HUES64 (cell line): ENCODE data around the gene SYF2.

Experiments used
- H3K27ac ChIP-seq: 2 replicates; pipeline ENCODE4 v1.7.0; 2013; ENCODE audit warnings: low read depth, low read length, inconsistent platforms
- H3K27me3 ChIP-seq: 2 replicates; pipeline ENCODE4 v1.6.1; 2013; ENCODE audit warnings: mild to moderate bottlenecking, low read length; ENCODE audit not compliant: insufficient read depth
- H3K36me3 ChIP-seq: 2 replicates; pipeline ENCODE4 v1.6.1; 2013; ENCODE audit warnings: mild to moderate bottlenecking, low read length; ENCODE audit not compliant: insufficient read depth
- H3K4me1 ChIP-seq: 2 replicates; pipeline ENCODE4 v1.6.1; 2013; ENCODE audit warnings: mild to moderate bottlenecking, low read length, moderate library complexity; ENCODE audit not compliant: insufficient read depth
- H3K4me3 ChIP-seq: 2 replicates; pipeline ENCODE4 v1.5.1; 2013; ENCODE audit warnings: mild to moderate bottlenecking, low read length, moderate library complexity
- H3K9ac ChIP-seq: 2 replicates; pipeline ENCODE4 v1.6.1; 2013; ENCODE audit warnings: mild to moderate bottlenecking, low read depth, low read length
- H3K9me3 ChIP-seq: 2 replicates; pipeline ENCODE4 v1.6.1; 2013; ENCODE audit warnings: low read depth, low read length; ENCODE audit not compliant: insufficient read depth
- WGBS: fragments of 150-250, 120-280 bp; methylation state at CpG from one replicate; pipeline ENCODE4 v1.1.7; 2013; ENCODE audit warnings: missing lambda C conversion rate; 5-methylcytosine and 5-hydroxymethylcytosine counted together

The SYF2 gene

DNA sequence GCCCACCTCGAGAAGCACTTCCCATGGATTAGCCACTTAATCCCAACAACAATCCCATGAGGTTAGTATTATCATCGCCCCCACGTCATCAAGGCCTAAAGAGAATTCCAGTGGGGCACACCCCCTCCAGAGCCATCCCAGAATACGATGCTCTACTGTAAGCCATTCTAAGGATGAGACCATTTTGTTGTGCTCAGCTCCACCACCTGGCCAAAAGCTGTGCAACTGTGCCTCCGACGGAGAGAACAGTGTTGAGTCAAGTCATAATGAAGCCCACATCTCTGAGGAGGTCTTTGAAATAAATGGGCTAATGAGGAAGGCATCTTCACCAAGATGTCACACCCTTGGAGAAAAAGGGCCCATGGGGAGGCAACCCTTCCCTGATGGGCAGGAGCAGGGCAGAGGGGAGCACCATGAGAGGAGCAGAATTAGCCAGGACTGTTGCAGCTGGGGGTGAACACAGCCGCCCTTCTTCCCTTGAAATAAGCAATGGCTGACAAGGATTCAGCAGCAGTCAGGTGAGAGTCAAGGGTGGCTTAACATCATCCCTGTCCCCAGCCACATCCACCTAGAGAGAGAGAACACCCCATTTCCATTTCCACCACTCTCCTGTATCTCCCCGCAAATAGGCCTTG is 14.6 kb downstream of the SYF2 start:
- H3K27ac ChIP-seq: no peak overlapping the region
- 77% methylated on average over 8 of the region's 8 CpGs for WGBS
- H3K27me3 ChIP-seq: no peaks in the 10 kb centered on the region
- no peaks in the 10 kb centered on the region for H3K9me3 ChIP-seq
- H3K9ac ChIP-seq: no peak overlapping the region
- H3K36me3 ChIP-seq: peaks cover 23% of the 10 kb centered on the region
- no peaks in the 10 kb centered on the region for H3K4me1 ChIP-seq
- H3K4me3 ChIP-seq: no peak overlapping the region

- Histone ChIP-seq H3K9me3 (no peaks in the 10 kb centered on the region), H3K4me3 (no peak overlapping the region), H3K9ac (no peak overlapping the region), H3K27me3 (no peaks in the 10 kb centered on the region), H3K36me3 (peaks cover 16% of the 10 kb centered on the region), H3K4me1 (no peaks in the 10 kb centered on the region), H3K27ac (no peak overlapping the region)
- 95% methylated on average over 3 of the region's 3 CpGs for WGBS
Observed at GRCh38 chr1:25217015-25217414, 15.3 kb downstream of the SYF2 start.

GRCh38 chr1:25216123-25216522 is 16.2 kb downstream of the SYF2 start:
- no peaks in the 10 kb centered on the region for H3K27me3 ChIP-seq
- H3K9me3 ChIP-seq: no peaks in the 10 kb centered on the region
- H3K36me3 ChIP-seq: peaks cover 7% of the 10 kb centered on the region; the same call in 1 of the 2 replicates
- whole genome bisulfite sequencing: 90% methylated on average over 4 of the region's 4 CpGs
- H3K9ac ChIP-seq: no peak overlapping the region
- H3K4me1 ChIP-seq: no peaks in the 10 kb centered on the region
- no peak overlapping the region for H3K27ac ChIP-seq
- H3K4me3 ChIP-seq: no peak overlapping the region

DNA sequence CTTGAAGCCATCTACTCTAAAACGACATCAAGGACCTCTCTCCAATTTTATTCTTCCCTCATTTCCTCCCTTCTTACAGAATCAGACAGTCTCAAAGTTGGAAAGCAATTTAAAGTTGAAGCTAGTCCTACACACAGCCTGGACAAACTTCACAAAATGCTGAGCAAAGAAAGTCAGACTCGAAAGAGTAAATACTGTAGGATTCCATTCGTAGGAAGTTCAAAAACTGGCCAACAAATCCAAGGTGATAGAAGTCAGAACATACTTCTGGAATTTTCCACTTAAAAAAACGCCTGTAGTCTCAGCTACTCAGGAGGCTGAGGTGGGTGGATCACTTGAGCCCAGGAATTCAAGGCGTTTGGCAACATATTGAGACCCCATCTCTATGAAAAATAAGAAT is 19.6 kb downstream of the SYF2 start:
- Histone ChIP-seq H3K36me3 (no peaks in the 10 kb centered on the region), H3K27ac (no peak overlapping the region), H3K9me3 (no peaks in the 10 kb centered on the region), H3K9ac (no peak overlapping the region), H3K4me1 (no peaks in the 10 kb centered on the region), H3K4me3 (no peak overlapping the region), H3K27me3 (no peaks in the 10 kb centered on the region)
- 89% methylated on average over 5 of the region's 5 CpGs for WGBS

- Histone ChIP-seq H3K9ac (no peak overlapping the region), H3K36me3 (no peaks in the 10 kb centered on the region), H3K27ac (no peak overlapping the region), H3K9me3 (no peaks in the 10 kb centered on the region), H3K4me3 (no peak overlapping the region), H3K4me1 (no peaks in the 10 kb centered on the region), H3K27me3 (no peaks in the 10 kb centered on the region)
- WGBS: 47% methylated on average over 2 of the region's 3 CpGs
Observed at GRCh38 chr1:25210728-25211127, 21.6 kb downstream of the SYF2 start.

DNA sequence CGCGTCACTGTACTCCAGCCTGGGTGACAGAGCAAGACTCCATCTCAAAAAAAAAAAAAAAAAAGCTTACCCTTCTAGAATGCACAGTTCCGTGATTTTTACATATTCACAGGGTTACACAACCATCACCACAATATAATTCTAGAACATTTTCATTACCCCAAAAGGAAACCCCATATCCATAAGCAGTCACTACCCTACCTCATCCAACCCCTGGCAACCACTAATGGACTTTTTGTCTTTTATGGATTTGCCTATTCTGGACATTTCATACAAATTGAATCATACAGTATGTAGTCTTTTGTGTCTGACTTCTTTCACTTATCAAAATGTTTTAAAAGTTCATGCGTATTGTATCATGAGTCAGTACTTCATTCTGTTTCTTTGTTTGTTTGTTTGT is 22.8 kb downstream of the SYF2 start:
- H3K9ac ChIP-seq: no peak overlapping the region
- H3K9me3 ChIP-seq: no peaks in the 10 kb centered on the region
- no peak overlapping the region for H3K27ac ChIP-seq
- H3K4me3 ChIP-seq: no peak overlapping the region
- 98% methylated on average over 4 of the region's 4 CpGs for WGBS
- no peaks in the 10 kb centered on the region for H3K27me3 ChIP-seq
- H3K36me3 ChIP-seq: no peaks in the 10 kb centered on the region
- no peaks in the 10 kb centered on the region for H3K4me1 ChIP-seq

DNA sequence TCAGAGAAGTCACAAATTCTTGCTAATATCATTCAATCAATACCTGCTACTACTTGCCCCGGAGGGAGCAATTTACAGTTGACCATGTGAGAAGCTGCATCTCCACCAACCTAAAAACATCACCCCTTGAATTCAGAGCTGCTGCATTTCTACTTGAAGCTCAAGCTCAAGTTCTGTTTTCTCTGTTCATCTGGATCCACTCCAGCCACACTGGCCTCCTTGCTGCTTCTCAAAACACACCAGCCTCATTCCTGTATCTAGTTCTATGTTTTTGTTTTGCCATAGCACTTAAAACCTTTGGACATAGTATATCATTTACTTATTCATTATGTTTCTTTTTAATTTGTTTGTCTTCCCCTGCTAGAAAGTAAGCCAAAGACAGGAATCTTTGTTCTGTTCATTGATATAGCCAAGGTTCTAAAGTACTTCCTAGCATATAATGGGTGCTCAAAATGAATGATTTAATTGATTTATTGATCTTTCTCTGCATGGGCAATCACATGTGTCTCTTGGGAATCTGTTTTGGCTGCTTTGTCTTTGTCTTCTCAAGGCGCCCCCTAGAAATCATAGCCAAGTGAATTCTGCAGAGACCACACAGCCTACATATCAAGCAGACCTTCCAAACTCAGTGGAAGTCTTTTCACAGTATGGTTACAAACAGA is 23.6 kb downstream of the SYF2 start:
- Histone ChIP-seq H3K27me3 (no peaks in the 10 kb centered on the region), H3K4me3 (no peak overlapping the region), H3K36me3 (no peaks in the 10 kb centered on the region), H3K9ac (no peak overlapping the region), H3K27ac (no peak overlapping the region), H3K9me3 (no peaks in the 10 kb centered on the region), H3K4me1 (0 out of 2 replicates have a peak, but pooled peaks cover 5% of the 10 kb centered on the region)
- 86% methylated on average over 2 of the region's 2 CpGs for WGBS

GRCh38 chr1:25208092-25208491 is 24.2 kb downstream of the SYF2 start:
- WGBS: 81% methylated on average over 1 of the region's 1 CpG
- no peaks in the 10 kb centered on the region for H3K9me3 ChIP-seq
- H3K36me3 ChIP-seq: no peaks in the 10 kb centered on the region
- H3K4me1 ChIP-seq: 0 out of 2 replicates have a peak, but pooled peaks cover 6% of the 10 kb centered on the region
- H3K9ac ChIP-seq: no peak overlapping the region
- H3K27ac ChIP-seq: no peak overlapping the region
- no peak overlapping the region for H3K4me3 ChIP-seq
- no peaks in the 10 kb centered on the region for H3K27me3 ChIP-seq

- no peaks in the 10 kb centered on the region for H3K27me3 ChIP-seq
- no peaks in the 10 kb centered on the region for H3K36me3 ChIP-seq
- no peak overlapping the region for H3K27ac ChIP-seq
- WGBS: 92% methylated on average over 5 of the region's 5 CpGs
- no peak overlapping the region for H3K9ac ChIP-seq
- H3K4me3 ChIP-seq: no peak overlapping the region
- no peaks in the 10 kb centered on the region for H3K9me3 ChIP-seq
- 0 out of 2 replicates have a peak, but pooled peaks cover 6% of the 10 kb centered on the region for H3K4me1 ChIP-seq
Observed at GRCh38 chr1:25206201-25206600, 26.1 kb downstream of the SYF2 start.

- H3K4me3 ChIP-seq: no peak overlapping the region
- no peaks in the 10 kb centered on the region for H3K36me3 ChIP-seq
- no peaks in the 10 kb centered on the region for H3K27me3 ChIP-seq
- no peak overlapping the region for H3K27ac ChIP-seq
- H3K4me1 ChIP-seq: 0 out of 2 replicates have a peak, but pooled peaks cover 6% of the 10 kb centered on the region
- no peaks in the 10 kb centered on the region for H3K9me3 ChIP-seq
- WGBS: 97% methylated on average over 5 of the region's 5 CpGs
- no peak overlapping the region for H3K9ac ChIP-seq
Observed at GRCh38 chr1:25205786-25206185, 26.5 kb downstream of the SYF2 start.

- Histone ChIP-seq H3K9me3 (no peaks in the 10 kb centered on the region), H3K4me3 (no peak overlapping the region), H3K4me1 (0 out of 2 replicates have a peak, but pooled peaks cover 7% of the 10 kb centered on the region), H3K9ac (no peak overlapping the region), H3K36me3 (no peaks in the 10 kb centered on the region), H3K27me3 (no peaks in the 10 kb centered on the region), H3K27ac (no peak overlapping the region)
- WGBS: 73% methylated on average over 8 of the region's 9 CpGs
Observed at GRCh38 chr1:25204797-25205480, 27.4 kb downstream of the SYF2 start.
